Stimulated activated CD8-positive, alpha-beta memory T cell treated with anti-CD3 and anti-CD28 coated beads, Interleukin-4, amount 100 ng/mL, for 48 hours (primary cell): ENCODE data around the gene FASN.

ENCODE experiments used
- DNase-seq: peaks from one replicate; pipeline ENCODE4 v3.0.0-alpha.2; 2020

FASN gene

DNA sequence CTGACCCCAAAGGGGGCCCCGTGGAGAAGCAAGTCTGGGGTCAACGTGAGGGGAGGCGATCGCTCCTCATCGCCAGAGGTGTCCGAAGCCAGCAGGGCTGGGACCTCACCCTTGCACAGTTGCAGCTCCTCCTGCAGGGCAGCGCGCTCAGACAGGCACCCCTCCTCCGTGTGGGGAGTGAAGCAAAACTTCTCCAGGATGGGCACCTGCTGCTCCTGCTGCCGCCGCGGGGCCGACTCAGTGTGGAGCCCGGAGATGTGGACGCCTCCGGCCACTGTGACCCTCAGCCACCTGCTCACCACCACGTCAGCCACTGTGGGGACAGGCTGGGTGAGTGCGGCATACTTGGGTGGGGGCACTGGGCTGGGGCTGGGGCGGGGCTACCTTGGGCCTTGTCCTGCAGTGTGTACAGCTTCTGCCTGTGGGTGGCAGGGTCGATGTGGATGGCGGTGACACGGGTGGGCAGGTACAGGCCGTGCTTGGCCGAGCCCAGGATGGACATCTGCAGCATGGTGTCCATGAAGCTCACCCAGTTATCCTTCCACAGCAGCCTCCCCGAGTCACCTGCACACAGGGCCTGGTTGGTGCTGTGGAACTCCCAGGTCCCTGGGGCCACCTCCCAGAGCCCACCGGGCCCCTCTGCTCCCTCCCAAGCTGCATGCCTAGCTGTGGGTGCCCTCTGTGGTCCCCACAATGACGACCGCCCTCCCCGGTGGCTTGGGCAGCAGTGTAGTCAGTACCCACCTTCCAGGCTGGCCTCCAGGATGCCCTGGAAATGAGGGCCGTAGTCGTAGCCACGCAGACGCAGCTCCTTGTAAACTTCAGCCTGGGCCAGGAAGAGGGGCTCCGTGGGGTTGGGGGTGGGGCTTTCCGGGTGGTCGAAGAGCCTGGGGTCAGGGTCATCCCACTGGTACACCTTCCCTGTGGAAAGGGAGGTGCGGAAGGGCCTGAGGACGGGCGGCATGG is 10.8 kb downstream of the FASN start:
- no peak for DNase-seq

DNA sequence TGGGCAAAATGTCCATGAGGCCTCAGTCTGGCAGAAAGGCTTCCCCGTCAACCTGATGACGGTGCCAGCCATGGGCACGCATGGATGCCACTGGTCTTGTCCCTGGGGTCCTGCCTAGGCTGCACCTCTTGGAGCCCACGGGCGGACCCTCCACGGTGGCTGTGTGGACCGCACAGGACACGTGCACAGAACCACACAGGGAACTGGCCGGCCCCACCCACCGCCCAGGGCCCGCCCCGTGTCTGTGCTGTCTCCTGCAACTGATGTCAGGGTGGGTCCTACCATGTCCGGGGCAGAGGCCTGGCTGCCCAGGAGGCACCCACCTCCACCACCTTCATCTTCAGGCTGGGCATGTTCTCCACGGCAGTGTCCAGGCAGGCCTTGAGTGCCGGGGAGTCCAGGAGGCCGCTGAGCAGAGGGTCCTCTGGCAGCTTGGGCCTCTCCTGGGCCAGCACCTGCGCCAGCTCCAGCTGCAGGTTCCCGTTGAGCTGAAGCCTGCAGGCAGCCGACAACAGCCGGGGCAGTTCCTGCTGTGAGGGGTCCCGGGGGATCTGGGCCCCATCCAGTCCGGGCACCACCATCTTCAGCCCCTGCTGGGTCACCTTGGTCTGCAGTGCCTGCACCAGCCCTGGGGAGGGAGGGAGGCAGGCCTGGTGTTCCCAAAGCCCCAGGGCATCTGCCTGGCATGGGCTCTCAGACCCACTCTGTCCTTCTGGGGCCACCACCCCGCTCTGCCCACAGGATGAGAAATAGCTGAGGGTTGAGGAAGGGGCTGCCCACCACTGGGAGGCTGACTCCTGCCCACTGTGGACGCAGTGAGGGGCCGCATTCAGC is 11.9 kb downstream of the FASN start:
- DNase-seq, result no peak

DNA sequence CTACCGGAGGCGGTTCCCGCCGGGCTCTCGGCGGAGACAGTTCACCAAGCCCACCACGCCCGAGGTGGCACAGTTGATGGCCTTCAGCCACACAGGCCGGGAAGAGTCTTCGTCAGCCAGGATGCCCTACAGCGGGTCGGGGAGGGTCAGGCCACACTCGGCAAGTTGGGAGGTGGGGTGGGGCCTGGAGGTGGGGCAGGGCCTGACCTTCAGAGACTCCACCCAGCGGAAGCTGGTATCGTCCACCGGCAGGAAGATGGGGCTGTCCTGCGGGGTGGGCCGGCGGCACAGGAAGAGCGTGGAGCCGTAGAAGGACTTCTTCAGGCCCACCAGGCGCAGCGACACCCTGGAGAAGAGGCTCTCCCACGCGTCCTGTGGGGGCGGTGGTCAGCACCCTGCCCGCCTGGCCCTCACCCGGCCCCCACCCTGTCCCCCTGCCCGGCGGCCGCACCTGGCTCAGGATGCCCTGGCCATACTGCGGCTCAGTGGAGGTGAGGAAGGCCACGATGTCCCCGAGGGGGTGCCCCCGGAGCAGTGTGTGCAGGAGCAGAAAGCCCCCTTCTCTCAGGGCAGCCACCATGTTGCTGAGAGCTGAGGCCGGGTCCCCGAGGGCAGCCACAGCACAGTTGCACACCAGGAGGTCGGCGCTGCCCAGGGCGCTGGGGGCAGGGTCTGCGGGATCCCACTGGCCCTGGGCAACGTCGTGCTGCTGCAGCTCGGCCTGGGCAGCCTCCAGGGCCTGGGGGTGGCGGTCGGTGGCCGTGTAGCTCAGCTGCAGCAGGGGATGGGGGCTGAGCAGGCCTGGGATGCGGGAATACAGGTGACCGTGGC is 12.8 kb downstream of the FASN start:
- DNase-seq, result no peak

DNA sequence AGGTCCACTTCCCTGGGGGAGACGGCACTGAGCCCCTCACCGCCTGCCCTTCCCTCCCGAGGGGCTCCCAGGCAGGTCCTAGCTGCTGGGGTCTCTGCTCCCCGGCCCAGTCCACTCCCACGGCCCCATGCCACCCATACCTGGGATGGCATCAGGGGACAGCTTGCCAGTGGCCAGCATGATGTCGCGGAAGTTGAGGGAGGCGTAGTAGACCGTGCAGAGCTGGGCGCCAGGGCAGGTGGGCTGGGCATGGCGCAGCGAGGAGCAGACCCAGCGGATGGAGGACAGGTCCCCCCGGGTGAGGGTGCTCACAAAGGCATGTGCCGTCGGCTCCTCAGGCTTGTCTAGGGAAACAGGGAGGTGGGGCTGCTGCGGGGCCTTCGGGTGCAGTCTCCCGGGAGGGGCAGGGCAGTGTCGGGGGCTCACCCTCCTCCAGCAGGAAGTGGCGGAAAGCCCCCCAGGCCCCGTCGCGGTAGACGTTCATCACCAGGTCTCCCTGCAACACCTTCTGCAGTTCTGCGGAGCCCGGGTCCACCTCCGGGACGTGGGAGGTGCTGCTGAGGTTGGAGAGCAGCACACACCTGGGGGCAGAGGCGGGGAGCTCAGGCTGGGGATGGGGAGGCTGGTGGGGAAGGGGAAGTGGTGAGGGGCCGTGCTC is 13.5 kb downstream of the FASN start:
- no peak for DNase-seq

DNA sequence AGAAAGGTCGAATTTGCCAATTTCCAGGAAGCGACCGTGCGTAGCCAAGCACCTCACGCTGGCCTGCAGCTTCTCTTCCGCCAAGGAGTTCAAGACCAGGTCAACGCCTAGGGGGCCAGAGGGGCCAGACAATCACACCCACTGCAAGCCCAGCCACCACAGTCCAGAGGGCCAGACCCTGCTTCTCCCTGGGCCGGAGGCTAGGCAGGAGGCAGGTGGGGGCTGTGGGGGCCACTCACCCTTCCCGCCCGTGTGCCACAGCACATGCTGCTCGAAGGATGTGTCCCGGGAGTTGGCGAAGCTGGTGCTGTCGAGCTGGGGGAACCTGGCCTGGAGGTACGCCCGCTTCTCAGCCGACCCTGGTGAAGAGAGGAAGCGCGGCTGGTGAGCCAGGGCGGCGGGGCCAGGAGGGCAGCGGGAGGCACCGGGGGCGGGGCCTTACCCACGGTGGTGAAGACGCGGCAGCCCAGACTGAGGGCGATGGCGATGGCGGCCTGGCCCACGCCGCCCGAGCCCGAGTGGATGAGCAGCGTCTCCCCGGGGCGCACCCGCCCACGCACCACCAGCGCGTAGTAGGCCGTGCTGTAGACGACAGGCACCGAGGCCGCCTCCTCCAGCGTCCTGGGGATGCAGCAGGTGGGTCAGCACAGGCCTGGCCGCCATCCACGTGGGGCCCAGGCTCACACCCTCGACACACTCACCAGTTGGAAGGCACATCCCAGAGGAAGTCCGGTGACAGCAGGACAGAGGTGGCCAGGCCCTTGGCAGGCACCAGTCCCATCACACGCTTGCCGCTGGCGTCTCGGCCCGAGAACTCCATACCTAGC is 14.3 kb downstream of the FASN start:
- no peak for DNase-seq

DNA sequence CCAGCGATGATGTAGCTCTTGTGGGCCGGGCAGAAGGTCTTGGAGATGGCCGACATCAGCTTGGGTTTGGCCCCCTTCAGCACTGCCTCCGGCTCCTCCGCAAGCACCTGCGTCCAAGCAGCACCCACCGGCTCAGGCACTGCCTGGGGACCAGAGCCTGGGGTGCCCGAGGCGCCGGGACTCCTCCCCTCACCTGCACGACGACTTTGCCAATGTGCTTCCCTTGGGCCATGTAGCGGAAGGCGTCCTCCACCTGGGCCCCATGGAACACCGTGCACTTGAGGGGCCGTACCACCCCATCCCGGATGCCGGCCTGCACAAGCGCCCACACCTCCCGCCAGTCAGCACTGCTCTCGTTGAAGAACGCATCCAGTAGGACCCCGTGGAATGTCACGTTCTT is 15.0 kb downstream of the FASN start:
- DNase-seq, result no peak

DNA sequence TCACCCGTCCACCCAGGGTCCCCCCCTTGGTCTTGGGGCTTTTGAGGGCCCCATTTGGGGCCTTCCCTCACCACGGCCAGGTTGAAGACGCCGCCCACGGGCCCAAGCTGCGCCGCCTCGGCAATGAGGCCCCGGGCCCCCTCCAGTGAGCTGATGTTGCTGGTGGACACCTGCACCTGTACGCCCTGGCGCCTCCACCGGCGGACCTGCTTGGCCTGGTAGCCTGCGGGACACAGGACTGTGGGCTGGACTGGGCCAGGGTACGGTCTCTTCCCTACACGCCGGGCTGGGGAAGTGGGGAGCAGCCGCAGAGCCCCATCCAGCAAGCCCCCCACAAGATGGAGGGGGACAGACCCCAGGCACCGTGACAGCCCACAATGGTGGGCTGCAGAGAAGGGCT is 15.6 kb downstream of the FASN start:
- DNase-seq, result no peak

DNA sequence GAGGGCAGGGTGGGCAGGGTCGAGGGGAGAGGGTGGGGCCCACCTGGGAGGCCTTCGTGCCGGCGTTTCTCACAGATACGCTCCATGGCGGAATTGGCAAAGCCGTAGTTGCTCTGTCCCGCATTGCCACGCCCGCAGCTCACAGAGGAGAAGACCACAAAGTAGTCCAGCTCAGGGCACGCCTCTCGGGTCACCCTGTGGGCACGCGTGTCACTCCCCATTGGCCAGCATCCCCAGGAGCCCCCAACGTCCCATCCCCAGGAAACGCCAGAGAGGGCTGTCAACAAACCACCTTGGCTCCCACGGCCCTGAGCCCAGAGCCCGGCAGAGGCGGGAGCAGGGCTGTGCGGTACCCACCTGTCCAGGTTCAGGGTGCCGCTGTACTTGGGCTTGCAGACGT is 16.1 kb downstream of the FASN start:
- DNase-seq, result no peak

DNA sequence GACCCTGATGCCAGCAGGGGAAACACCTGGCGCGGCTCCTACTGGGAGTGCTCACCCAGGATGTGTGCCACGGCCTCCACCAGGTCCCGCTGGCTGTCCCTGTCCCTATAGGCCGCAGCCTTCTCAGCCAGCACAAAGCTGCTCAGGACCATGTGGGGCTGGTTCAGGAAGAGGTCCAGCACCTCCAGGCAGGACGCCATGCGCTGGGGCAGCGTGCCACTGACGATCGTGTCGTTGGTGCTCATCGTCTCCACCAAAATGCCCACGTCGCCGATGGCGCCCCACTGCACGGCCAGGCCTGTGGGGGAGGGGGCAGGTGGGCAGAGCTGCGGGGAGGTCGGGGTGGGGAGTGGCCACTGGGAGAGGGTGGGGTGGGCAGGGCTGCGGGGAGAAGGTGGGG is 16.5 kb downstream of the FASN start:
- DNase-seq, result no peak

DNA sequence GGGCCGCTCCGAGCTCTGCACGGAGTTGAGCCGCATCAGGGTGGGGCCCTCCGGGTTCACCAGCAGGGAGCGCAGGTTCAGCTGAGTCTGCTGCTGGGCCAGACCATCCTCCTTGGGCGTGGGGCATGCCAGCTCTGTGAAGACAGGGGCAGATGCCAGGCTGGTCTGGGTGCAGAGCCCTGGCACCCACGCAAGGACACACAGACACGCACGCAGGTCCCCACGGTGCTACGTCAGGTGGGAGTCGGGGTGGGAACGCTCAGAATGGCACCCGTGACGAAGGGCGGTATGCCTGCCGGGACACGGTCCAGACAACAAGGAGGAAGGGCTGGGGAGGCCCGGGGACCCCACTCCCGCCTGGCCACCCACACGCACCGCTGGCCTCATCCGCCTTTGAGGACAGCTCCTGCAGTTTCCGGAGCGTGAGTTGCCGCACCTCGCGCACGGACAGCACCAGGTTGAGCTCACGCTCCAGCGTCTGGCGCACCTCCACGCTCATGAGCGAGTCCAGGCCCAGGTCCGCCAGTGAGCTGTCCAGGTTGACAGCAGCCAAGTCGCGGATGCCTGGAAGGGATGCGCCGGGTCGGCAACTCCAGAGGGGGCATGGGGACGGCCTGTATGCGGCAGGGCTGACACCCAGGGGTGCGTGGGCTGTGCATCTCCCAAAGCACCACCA is 17.1 kb downstream of the FASN start:
- no peak for DNase-seq

DNA sequence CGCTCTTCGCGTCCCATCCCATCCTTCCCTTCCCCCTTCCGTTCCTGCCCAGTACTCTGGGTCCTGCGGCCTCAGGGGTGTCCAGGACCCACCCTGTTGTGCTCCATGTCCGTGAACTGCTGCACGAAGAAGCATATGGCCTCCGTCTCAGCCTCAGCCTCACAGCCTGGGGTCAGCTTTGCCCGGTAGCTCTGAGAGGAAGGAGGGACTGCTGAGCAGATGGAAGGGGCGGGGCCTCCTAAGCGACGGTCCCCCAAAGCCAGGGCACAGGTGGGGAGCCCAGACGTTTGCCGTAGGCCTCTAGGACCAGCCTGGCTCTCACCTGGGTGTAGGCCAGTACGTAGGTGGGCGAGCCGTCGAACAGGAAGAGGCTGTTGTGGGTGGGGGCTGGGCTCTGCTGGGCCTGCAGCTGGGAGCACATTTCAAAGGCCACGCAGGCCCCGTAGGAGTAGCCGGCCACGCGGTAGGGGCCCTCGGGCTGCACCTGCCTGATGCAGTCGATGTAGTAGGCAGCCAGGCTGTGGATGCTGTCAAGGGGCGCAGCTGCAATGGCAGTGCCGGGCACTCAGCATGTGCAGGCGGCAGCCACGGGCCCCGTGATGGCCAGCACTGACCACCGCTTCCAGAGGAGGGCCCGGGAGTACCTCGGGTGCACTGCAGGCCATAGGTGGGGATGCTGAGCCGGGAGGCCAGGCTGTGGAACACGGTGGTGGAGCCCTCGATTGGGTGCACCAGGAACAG is 17.8 kb downstream of the FASN start:
- DNase-seq, result no peak

DNA sequence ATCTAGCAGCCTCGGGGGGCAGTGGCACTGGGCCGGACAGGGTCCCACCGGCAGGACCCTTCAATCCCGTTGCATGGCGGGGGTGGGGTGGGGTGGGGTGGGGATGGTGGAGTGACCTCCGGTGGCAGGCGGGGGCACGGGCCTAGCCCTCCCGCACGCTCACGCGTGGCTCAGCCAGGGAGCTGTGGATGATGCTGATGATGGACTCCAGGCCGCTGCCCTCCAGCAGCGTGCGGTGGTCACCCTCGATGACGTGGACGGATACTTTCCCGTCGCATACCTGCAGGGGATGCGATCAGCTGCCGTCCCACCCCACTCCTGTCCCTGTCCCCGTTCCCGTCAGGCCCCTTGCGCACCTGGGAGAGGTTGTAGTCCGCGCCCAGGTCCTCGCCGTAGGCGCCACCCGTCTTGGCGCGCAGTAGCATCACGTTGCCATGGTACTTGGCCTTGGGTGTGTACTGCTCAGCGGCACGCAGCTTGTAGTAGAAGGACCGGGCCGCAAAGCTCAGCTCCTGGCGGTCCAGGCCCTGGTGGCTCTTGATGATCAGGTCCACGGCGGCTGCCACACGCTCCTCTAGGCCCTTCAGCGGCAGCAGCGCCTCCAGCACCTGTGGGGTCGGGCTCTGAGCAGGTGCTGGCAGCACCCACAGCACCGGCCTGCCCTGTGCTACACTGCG is 18.9 kb downstream of the FASN start:
- DNase-seq, result no peak

DNA sequence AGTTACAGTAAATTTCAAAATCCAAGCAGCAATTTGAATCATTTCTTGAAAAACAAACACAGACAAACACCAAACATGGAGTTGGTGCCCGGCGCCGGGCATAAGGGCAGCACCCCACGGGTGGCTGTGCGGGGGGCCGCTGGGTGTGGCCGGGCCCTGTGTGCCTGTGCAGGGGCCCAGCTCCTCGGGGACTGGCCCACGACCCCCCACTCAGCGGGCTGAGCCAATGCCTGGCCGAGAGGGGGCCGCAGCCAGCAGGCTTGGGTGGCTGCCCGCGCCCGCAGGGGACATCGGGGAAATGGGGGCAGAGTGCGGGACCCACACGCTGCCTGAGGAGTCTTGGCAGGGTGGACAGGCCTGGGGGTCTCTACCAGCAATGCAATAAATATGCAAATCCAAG is 19.6 kb downstream of the FASN start:
- no peak for DNase-seq

DNA sequence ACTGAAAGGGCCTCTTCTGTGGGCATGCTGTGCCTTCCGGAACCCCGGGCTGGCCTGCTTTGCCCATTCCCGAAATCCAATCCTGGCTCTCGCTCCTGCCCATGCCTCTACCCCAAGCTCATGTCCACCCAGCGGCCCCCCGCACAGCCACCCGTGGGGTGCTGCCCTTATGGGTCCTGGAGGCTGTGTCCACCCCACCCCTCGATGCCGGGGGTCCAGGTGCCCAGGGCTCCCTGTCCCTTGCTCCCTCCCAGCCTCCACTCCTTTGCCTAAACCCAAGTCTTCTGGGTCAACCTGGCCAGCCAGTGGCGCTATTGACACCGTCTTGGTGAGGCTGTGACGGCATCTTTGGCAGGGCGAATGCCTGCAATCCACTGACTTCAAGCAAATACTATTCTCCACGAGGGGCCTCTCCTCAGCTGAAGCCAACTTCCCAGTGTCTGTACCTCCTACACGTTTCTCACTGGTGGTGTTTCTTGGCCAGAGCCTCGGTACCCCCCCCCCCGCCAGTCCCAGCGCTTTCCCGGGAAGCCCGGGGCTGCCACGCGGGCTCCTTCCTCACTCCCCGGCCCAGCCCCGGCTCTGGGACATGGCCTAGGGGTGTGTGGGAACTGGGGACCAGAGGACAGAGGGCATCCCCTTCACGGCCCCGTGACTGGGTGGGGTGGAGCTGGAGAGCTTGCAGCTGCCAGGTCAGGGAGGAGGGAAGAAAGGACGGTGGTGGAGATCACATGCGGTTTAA is 20.2 kb downstream of the FASN start:
- DNase-seq, result no peak

DNA sequence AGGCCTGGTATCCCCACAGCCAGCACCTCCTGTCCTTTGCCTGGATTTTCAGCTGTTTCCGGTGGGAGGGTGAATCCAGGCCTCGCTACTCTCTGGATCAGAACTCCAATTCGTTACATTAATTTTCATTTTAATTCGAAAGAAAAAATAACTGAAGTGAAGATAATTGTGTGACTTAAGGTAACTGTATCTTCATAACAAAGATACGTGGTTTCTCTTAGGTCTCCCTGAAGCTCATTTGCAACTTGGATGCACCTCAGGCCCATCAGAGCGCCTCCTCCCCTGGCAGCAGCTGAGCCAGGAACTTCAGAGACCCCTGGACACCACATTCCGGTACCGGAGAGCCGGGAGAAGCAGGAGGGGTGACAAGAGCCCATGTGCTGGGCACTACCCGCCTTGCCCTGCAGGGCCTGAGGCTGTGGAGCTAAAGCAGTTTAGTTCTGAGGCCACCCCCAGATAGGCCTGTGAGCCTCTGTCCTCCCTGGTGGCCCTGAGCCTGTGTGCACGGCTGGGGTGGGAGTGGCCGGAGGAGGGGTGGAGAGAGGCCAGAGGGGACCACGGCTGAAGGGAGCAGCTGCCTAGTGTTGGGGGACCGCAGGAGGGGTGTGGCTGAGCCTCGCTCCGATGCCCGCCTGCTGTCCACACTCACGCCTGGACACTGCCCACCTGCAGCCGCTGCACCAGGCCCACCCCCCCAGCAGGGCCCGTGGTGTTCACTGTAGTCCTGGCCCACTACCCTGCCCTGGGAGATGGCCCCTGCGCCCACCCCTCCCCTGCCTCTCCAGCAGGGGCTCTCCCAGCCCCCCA is 21.0 kb downstream of the FASN start:
- no peak for DNase-seq

DNA sequence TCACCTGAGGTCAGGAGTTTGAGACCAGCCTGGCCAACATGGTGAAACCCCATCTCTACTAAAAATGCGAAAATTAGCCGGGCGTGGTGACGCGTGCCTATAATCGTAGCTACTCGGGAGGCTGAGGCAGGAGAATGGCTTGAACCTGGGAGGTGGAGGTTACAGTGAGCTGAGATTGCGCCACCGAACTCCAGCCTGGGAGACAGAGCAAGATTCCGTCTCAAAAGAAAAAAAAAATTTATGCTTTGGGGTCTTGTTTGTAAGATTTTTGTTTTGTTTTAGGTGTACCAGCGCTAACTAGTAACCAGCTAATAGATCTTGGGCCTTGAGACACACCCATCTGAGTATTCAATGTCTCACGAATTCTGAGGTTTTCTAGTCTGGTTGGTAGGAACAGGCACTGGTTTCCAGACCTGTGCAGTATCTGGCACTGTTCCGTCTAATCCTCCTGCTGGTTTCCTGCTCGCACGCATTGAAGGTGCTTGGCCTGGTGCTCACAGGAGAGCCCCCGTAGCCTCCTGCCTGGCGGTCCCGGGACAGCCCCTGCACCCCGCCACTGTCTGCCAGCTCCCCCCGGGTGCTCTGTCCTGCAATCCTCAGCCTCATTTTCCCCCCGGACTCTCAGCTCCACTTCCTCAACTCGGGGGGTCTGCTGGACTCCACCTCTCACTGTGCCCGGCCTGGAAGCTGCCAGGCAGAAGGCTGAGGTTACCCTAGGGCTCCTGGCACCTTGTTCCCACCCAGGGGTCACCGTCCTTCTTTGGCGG is 21.8 kb downstream of the FASN start:
- DNase-seq, result no peak

DNA sequence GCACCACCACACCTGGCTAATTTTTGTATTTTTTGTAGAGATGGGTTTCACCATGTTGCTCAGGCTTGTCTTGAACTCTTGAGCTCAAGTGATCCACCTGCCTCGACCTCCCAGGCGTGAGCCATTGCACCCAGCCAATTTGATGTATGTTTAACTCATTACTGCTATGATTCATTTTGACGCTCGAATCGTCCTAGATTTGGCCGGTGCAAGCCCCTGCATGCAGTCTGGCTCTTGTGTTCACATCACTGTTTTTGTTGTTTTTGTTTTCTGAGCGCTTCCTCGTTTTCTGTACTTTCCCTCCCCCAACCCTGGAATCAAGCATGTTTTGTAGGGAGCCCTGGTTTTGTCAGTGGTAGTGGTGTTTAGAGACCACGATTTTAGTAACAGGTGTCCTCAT is 24.6 kb downstream of the FASN start:
- DNase-seq, result no peak
